ENCODE measurements around the gene ZFHX3. TPM values are rescaled to one million over a fixed set of nuclear protein-coding genes. Genes with fewer than 3 reads are reported as not detected.

Gene ZFHX3
- total RNA-seq, 2 donors from 2014 or later: 0.79 to 2.2 TPM

DNA sequence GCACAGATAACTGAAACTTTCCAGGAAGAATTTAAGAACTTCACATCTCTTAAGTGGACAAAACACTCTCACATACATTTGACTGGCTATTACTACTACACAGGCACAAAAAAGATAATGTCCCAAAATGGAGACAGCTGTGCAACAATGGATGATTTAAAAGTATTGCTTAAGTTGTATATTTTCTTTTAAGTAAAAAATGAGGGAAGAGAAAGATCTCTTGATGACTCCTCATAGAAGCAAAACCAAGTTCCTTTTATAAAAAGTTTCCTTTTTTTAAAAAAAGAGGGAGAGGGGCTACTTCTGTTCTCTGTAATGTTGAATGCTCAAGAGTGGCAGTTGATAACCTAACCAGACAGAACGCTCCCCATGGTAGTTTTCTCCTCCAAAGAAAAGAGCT, 195.5 kb downstream of the ZFHX3 start:
- no peak overlapping the region for H3K9ac ChIP-seq (ENCODE audit: extremely low read depth, low read length, poor library complexity, severe bottlenecking)
- no peaks in the 10 kb centered on the region for H3K4me1 ChIP-seq (ENCODE audit: control insufficient read depth, insufficient read depth, low read length)
- H3K36me3 ChIP-seq (ENCODE audit: control insufficient read depth, insufficient read depth, low read length): no peaks in the 10 kb centered on the region
- H3K27ac ChIP-seq (ENCODE audit: low read depth, low read length): no peak overlapping the region
- no peak for DNase-seq
- H3K9me3 Mint-ChIP-seq: no peaks in the 10 kb centered on the region
- no peak overlapping the region for H3K27ac Mint-ChIP-seq
- peaks cover 7% of the 10 kb centered on the region for H3K27me3 Mint-ChIP-seq (ENCODE audit: insufficient read depth)
- H3K4me1 Mint-ChIP-seq: peaks cover 4% of the 10 kb centered on the region
- no peak overlapping the region for H3K4me3 ChIP-seq (ENCODE audit: low read length)
- H3K36me3 Mint-ChIP-seq (ENCODE audit: low read depth): no peaks in the 10 kb centered on the region
- TF ChIP-seq, protein P1, sequence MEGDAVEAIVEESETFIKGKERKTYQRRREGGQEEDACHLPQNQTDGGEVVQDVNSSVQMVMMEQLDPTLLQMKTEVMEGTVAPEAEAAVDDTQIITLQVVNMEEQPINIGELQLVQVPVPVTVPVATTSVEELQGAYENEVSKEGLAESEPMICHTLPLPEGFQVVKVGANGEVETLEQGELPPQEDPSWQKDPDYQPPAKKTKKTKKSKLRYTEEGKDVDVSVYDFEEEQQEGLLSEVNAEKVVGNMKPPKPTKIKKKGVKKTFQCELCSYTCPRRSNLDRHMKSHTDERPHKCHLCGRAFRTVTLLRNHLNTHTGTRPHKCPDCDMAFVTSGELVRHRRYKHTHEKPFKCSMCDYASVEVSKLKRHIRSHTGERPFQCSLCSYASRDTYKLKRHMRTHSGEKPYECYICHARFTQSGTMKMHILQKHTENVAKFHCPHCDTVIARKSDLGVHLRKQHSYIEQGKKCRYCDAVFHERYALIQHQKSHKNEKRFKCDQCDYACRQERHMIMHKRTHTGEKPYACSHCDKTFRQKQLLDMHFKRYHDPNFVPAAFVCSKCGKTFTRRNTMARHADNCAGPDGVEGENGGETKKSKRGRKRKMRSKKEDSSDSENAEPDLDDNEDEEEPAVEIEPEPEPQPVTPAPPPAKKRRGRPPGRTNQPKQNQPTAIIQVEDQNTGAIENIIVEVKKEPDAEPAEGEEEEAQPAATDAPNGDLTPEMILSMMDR (conservative IDR thresholded peaks at IDR 0.05): no peak
- no peaks in the 10 kb centered on the region for H3K27me3 ChIP-seq (ENCODE audit: control insufficient read depth, insufficient read depth, low read length, poor library complexity, severe bottlenecking)
- no peaks in the 10 kb centered on the region for H3K9me3 ChIP-seq (ENCODE audit: control insufficient read depth, low read length)
- 86 to 92% methylated on average over 1 of the region's 1 CpG for WGBS, 2 experiments (ENCODE audit: insufficient coverage in 1 of 2, insufficient read length in 1 of 2)
- no peak overlapping the region for H3K4me3 Mint-ChIP-seq

- DNase-seq: no peak
- WGBS, 2 experiments (ENCODE audit: insufficient coverage in 1 of 2, insufficient read length in 1 of 2): 77 to 96% methylated on average over 3 to 6 of the region's 6 CpGs
- no peaks in the 10 kb centered on the region for H3K27me3 ChIP-seq (ENCODE audit: control insufficient read depth, insufficient read depth, low read length, poor library complexity, severe bottlenecking)
- no peak overlapping the region for H3K27ac Mint-ChIP-seq
- no peaks in the 10 kb centered on the region for H3K36me3 Mint-ChIP-seq (ENCODE audit: low read depth)
- no peaks in the 10 kb centered on the region for H3K9me3 Mint-ChIP-seq
- no peak overlapping the region for H3K4me3 ChIP-seq (ENCODE audit: low read length)
- peaks cover 7% of the 10 kb centered on the region for H3K27me3 Mint-ChIP-seq (ENCODE audit: insufficient read depth)
- H3K4me3 Mint-ChIP-seq: no peak overlapping the region
- no peak overlapping the region for H3K9ac ChIP-seq (ENCODE audit: extremely low read depth, low read length, poor library complexity, severe bottlenecking)
- no peaks in the 10 kb centered on the region for H3K9me3 ChIP-seq (ENCODE audit: control insufficient read depth, low read length)
- no peak overlapping the region for H3K27ac ChIP-seq (ENCODE audit: low read depth, low read length)
- H3K4me1 ChIP-seq (ENCODE audit: control insufficient read depth, insufficient read depth, low read length): no peaks in the 10 kb centered on the region
- TF ChIP-seq, protein P1 (conservative IDR thresholded peaks at IDR 0.05): no peak
- H3K4me1 Mint-ChIP-seq: peaks cover 4% of the 10 kb centered on the region
- no peaks in the 10 kb centered on the region for H3K36me3 ChIP-seq (ENCODE audit: control insufficient read depth, insufficient read depth, low read length)
Measured at GRCh38 chr16:72850853-72851252, 197.1 kb downstream of the ZFHX3 start.

DNA sequence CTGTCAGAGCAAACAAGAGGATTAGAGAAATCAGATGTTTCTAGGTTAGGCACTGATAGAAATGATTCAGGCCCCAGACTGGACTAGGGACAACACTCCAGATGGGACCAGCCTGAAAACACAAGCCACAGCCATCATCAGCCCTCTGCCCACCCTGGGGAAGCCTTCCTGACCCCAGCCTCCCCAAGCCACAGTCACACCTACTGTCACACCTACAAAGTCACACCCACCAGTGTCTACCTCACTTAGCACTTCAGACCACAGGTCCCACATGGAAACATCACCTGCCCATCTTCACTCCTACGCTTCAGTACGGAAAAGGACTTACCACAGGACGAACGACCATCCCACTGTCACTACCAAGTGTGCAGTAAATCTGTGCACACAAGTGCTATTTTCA, 197.9 kb downstream of the ZFHX3 start:
- Mint-ChIP-seq H3K9me3 (no peaks in the 10 kb centered on the region), H3K27ac (no peak overlapping the region), H3K36me3 (ENCODE audit: low read depth) (no peaks in the 10 kb centered on the region), H3K4me1 (peaks cover 4% of the 10 kb centered on the region), H3K4me3 (no peak overlapping the region), H3K27me3 (ENCODE audit: insufficient read depth) (peaks cover 11% of the 10 kb centered on the region)
- no peak for DNase-seq
- WGBS, 2 experiments (ENCODE audit: insufficient coverage in 1 of 2, insufficient read length in 1 of 2): 91 to 96% methylated on average over 4 of the region's 4 CpGs
- Histone ChIP-seq H3K36me3 (ENCODE audit: control insufficient read depth, insufficient read depth, low read length) (no peaks in the 10 kb centered on the region), H3K27ac (ENCODE audit: low read depth, low read length) (no peak overlapping the region), H3K9ac (ENCODE audit: extremely low read depth, low read length, poor library complexity, severe bottlenecking) (no peak overlapping the region), H3K4me3 (ENCODE audit: low read length) (no peak overlapping the region), H3K9me3 (ENCODE audit: control insufficient read depth, low read length) (no peaks in the 10 kb centered on the region), H3K4me1 (ENCODE audit: control insufficient read depth, insufficient read depth, low read length) (no peaks in the 10 kb centered on the region), H3K27me3 (ENCODE audit: control insufficient read depth, insufficient read depth, low read length, poor library complexity, severe bottlenecking) (no peaks in the 10 kb centered on the region)
- TF ChIP-seq, protein P1 (conservative IDR thresholded peaks at IDR 0.05): no peak
